ENCODE data around the gene CAPN11.

The CAPN11 gene

GRCh38 chr6:44180406-44180805 lies 21.8 kb downstream of the CAPN11 start:
- TF ChIP-seq, protein P1, sequence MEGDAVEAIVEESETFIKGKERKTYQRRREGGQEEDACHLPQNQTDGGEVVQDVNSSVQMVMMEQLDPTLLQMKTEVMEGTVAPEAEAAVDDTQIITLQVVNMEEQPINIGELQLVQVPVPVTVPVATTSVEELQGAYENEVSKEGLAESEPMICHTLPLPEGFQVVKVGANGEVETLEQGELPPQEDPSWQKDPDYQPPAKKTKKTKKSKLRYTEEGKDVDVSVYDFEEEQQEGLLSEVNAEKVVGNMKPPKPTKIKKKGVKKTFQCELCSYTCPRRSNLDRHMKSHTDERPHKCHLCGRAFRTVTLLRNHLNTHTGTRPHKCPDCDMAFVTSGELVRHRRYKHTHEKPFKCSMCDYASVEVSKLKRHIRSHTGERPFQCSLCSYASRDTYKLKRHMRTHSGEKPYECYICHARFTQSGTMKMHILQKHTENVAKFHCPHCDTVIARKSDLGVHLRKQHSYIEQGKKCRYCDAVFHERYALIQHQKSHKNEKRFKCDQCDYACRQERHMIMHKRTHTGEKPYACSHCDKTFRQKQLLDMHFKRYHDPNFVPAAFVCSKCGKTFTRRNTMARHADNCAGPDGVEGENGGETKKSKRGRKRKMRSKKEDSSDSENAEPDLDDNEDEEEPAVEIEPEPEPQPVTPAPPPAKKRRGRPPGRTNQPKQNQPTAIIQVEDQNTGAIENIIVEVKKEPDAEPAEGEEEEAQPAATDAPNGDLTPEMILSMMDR (IDR thresholded peaks at IDR 0.05), result no peak

DNA sequence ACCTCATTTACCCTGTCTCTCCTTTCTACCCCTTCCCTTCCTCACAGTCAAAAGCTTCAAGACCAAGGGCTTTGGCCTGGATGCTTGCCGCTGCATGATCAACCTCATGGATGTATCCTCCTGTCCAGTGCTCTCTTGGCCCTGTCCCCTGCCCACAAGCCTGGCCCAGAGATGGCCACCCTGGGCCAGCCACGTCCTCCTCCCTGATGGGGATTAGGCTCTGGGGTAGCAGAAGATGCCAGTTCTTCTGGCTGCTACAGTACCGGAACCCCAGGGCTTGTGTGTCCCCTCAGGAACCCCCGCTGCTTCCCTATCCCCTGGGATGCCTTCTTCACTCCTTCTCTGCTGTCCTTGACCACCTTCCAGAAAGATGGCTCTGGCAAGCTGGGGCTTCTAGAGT lies 22.3 kb downstream of the CAPN11 start:
- TF ChIP-seq, protein P1 (IDR thresholded peaks at IDR 0.05), result no peak

- TF ChIP-seq, protein P1 (IDR thresholded peaks at IDR 0.05), result no peak
These were observed 24.3 kb downstream of the CAPN11 start for GRCh38 chr6:44182911-44183390.

DNA sequence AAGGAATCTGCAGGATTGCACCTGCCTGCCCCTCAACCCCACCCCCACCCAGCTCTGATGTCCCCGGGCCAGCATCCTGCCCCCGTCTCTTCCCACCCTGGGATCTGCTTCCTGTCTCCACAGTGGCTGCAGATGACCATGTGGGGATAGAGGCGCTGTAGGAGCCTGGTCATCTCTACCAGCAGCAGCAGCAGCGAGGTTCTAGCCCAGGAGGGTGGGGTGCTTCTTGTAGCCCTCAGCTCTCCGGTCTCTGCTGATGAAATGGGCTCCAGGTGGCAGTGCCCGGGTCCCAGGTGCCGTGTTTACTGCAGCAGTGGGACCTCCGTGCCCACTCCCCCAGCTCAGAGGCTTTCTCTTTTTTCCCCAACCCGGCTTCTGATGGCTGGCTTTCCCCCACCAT lies 25.2 kb downstream of the CAPN11 start:
- TF ChIP-seq, protein P1 (IDR thresholded peaks at IDR 0.05), result no peak

DNA sequence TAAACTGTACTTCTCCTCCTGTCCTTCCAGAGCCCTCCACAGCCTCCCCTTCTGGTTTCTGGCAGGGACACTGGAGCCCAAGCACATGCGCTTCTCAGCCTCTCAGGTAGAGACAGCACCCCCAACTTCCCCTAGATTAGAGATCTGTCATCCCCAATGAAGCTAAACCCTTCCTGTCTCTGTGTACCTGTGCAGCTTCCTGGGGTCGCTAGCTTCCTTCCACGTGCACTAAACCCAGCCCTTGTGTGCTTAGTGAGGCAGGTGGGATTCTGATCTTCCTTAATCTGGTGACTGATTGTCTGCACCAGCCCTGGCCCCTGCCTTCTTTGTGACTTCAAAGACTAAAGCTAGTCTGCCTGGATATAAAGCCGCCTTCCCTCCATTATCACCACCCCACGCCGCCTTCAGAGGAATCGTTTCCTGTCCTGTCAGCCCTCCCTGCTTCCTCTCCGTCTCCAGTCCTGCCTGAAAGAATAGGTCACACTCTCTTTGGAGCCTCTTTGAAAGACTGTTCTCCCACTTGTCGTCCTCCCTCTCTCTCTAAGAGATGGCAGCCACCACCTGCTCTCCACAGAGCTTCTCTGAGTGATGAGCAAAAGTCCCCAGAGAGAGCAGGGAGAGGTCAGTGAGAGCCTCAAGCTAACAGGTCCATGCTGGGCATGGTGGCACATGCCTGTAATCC lies 27.5 kb downstream of the CAPN11 start:
- TF ChIP-seq, protein P1 (IDR thresholded peaks at IDR 0.05), result no peak

- TF ChIP-seq, protein P1 (IDR thresholded peaks at IDR 0.05), result no peak
These were observed 28.0 kb downstream of the CAPN11 start for GRCh38 chr6:44186635-44187025.

GRCh38 chr6:44188819-44189218 lies 30.2 kb downstream of the CAPN11 start:
- TF ChIP-seq, protein P1 (IDR thresholded peaks at IDR 0.05), result no peak

DNA sequence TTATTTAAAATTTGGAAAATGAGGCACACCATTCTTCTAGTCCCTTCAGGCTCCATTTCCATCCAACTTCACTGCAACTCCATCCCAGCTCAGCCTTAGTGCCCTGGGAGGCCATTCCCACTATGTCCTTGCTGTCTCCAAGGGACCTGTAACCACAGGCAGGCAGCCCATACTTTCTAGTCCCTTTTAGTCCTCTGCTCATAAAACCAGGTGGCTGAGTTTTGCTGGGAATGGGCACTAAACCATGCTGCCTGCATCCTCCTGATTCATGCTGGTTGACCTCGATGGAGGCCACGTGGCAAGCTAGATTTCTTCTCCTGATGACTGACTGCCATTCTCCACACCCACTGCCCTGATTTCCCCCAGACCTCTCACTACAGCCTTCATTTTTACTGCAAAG lies 30.6 kb downstream of the CAPN11 start:
- TF ChIP-seq, protein P1 (IDR thresholded peaks at IDR 0.05), result no peak
